ENCODE measurements around the gene RPL35. TPM values are rescaled to one million over a fixed set of nuclear protein-coding genes. Genes with fewer than 3 reads are reported as not detected.

RPL35 gene
- total and polyA plus RNA-seq, 2 of the 8 experiments (the other 6 are each of a cell fraction or from before 2014, with no cell fraction given), result 1,831 to 2,448 TPM

GRCh38 chr9:124855944-124856765 lies 5.6 kb downstream of the RPL35 start:
- Histone ChIP-seq H3K4me1 (replicated peaks in 1 of 4; ENCODE audit: control insufficient read depth in 3 of 4, insufficient read depth in 4 of 4, low read length in 3 of 4) (peaks cover 0 to 13% (median 8%) of the 10 kb centered on the region in 4 experiments; a peak in 5 of 7 replicates), H2BK12ac (ENCODE audit: low read depth, low read length) (no peak overlapping the region), H3K27me3 (replicated peaks in 1 of 4; ENCODE audit: control insufficient read depth in 3 of 4, extremely low read depth in 1 of 4, insufficient read depth in 3 of 4, low read length in 3 of 4) (no peaks in the 10 kb centered on the region), H2BK5ac (ENCODE audit: low read depth, low read length) (no peak overlapping the region), H2AFZ (ENCODE audit: low read length) (no peak overlapping the region), H3K23me2 (ENCODE audit: low read depth, low read length) (peaks cover 7% of the 10 kb centered on the region), H3K79me2 (ENCODE audit: control insufficient read depth in 1 of 2, insufficient read depth in 2 of 2, low read length in 2 of 2) (peaks cover 11 to 27% of the 10 kb centered on the region in 2 experiments), H3K36me3 (ENCODE audit: control insufficient read depth in 2 of 4, insufficient read depth in 4 of 4, low read length in 3 of 4) (peaks cover 36 to 46% (median 40%) of the 10 kb centered on the region in 4 experiments), H2AK5ac (ENCODE audit: low read depth, low read length) (no peak overlapping the region), H3K9me3 (ENCODE audit: insufficient read depth in 2 of 2, low read depth in 1 of 2, low read length in 1 of 2) (no peaks in the 10 kb centered on the region), H3K79me1 (ENCODE audit: low read depth, low read length) (peaks cover 10% of the 10 kb centered on the region), H3K4me2 (ENCODE audit: insufficient read depth in 1 of 2, low read depth in 2 of 2, low read length in 2 of 2) (no peak overlapping the region), H3K14ac (ENCODE audit: insufficient read length) (no peak overlapping the region), H3K23ac (ENCODE audit: insufficient read length) (no peak overlapping the region), H3K56ac (replicated peaks; ENCODE audit: insufficient read length, low read depth, low read length) (no peak overlapping the region), H2BK20ac (ENCODE audit: low read length) (no peak overlapping the region), H2BK120ac (replicated peaks; ENCODE audit: low read depth, low read length) (no peak overlapping the region), H4K8ac (ENCODE audit: extremely low read depth, insufficient read depth, low read length) (no peak overlapping the region), H3K9ac (replicated peaks in 1 of 4; ENCODE audit: extremely low read depth in 1 of 4, low read depth in 3 of 4, low read length in 3 of 4) (no peak overlapping the region; a peak in 2 of 7 replicates), H4K5ac (ENCODE audit: insufficient read length, low read depth, low read length) (no peak overlapping the region), H3K4me3 (ENCODE audit: extremely low read depth in 1 of 4, insufficient read depth in 2 of 4, low read depth in 3 of 4, low read length in 4 of 4) (no peak overlapping the region), H4K91ac (replicated peaks; ENCODE audit: insufficient read length, low read length) (no peak overlapping the region), H3K18ac (ENCODE audit: extremely low read depth, low read length) (no peak overlapping the region; the same call in 1 of the 2 replicates), H4K20me1 (replicated peaks in 1 of 2; ENCODE audit: control insufficient read depth in 1 of 2, insufficient read depth in 2 of 2, low read length in 2 of 2) (peaks cover 39 to 45% of the 10 kb centered on the region in 2 experiments), H2BK15ac (ENCODE audit: low read length) (no peak overlapping the region), H3K4ac (replicated peaks; ENCODE audit: insufficient read length, low read depth, low read length) (no peak overlapping the region), H3K27ac (ENCODE audit: low read depth, low read length) (no peak overlapping the region)
- POLR2A ChIA-PET (ENCODE audit: partially characterized antibody), result interaction anchor here (0.5 to 25.5 kb wide), 28 partner anchors 9 to 889 kb away, joined by 3 to 573 read pairs (median 4); partner anchors contain the start of genes HSPA5, NR6A1 and OLFML2A
- 69% methylated on average over 16 of the region's 16 CpGs; no CpG with 5 or more reads in 1 of the 2 experiments for WGBS, 2 experiments (ENCODE audit: extremely low coverage in 1 of 2, insufficient coverage in 1 of 2, insufficient read length in 1 of 2, insufficient replicate concordance in 2 of 2, low coverage in 1 of 2, low lambda C conversion rate in 2 of 2, missing lambda C conversion rate in 1 of 2)
- peak in 1 of 2 experiments; percentile 84 for DNase-seq (ENCODE audit: low read depth in 1 of 2, low spot score in 2 of 2)
- CTCF ChIA-PET (ENCODE audit: partially characterized antibody), result interaction anchor here (0.6 to 42.1 kb wide), 25 partner anchors 9 to 1682 kb away, joined by 3 to 1529 read pairs (median 6); partner anchors contain the start of genes NR6A1, OLFML2A and PSMB7
- no peak for FAIRE-seq
- TF ChIP-seq GTF2F1 (IDR thresholded peaks at IDR 0.05; ENCODE audit: borderline replicate concordance, low read depth, low read length), result no peak
- no peak for TF ChIP-seq CREB1 (IDR thresholded peaks at IDR 0.05)
- no peak for TF ChIP-seq EP300 (IDR thresholded peaks at IDR 0.05; ENCODE audit: borderline replicate concordance in 1 of 2, low read depth in 2 of 2, low read length in 2 of 2)
- no peak for TF ChIP-seq BRCA1 (IDR thresholded peaks at IDR 0.05; ENCODE audit: low read depth, low read length)
- TF ChIP-seq EZH2 (IDR thresholded peaks at IDR 0.05; ENCODE audit: low read depth, low read length, severe bottlenecking), result no peak
- TF ChIP-seq BCL11A (IDR thresholded peaks at IDR 0.05; ENCODE audit: low read depth in 2 of 2, low read length in 2 of 2), result no peak
- TF ChIP-seq ATF3 (IDR thresholded peaks at IDR 0.05; ENCODE audit: insufficient read depth, low read depth, low read length), result no peak
- no peak for TF ChIP-seq EGR1 (IDR thresholded peaks at IDR 0.05; ENCODE audit: borderline replicate concordance, low read depth, low read length)
- TF ChIP-seq MAFK (IDR thresholded peaks at IDR 0.05; ENCODE audit: low read depth, low read length), result no peak
- peak; percentile 47; the same call in 1 of the 2 replicates for TF ChIP-seq POLR2AphosphoS5 (IDR thresholded peaks at IDR 0.05; ENCODE audit: low read depth, low read length)
- no peak for TF ChIP-seq RFX5 (IDR thresholded peaks at IDR 0.05; ENCODE audit: borderline replicate concordance, low read depth, low read length)
